Prostate gland (tissue), 2 donors: Measurements from ENCODE around the gene CEACAM18. TPM values are rescaled to one million over a fixed set of nuclear protein-coding genes. Genes with fewer than 3 reads are reported as not detected.

Experiments used
- DNase-seq: peaks from one replicate; pipeline ENCODE4 v3.0.0-alpha.2; 2019; ENCODE audit warnings: low spot score
- H3K27ac ChIP-seq, 2 donors: fragments of 200-600 bp; sonication (generic); 2 replicates each; pipeline ENCODE4 v1.5.1; 2017 to 2019
- H3K27me3 ChIP-seq: fragments of 200-600 bp; sonication (generic); replicated peaks from 2 replicates; pipeline ENCODE4 v1.5.1; 2019; ENCODE audit not compliant: insufficient read depth
- H3K36me3 ChIP-seq, 2 donors: fragments of 200-600 bp; sonication (generic); 1 replicate in 1 of 2; 2 replicates in 1 of 2; pipeline versions ENCODE4 v1.5.1 to v1.8.1; 2017 to 2019
- H3K4me1 ChIP-seq: fragments of 200-600 bp; sonication (generic); replicated peaks from 2 replicates; pipeline ENCODE4 v1.5.1; 2019
- H3K4me3 ChIP-seq, 2 donors: fragments of 200-600 bp; sonication (generic); 2 replicates each; pipeline ENCODE4 v1.5.1; 2017 to 2019
- H3K9me3 ChIP-seq: fragments of 200-600 bp; sonication (generic); 2 replicates; pipeline ENCODE4 v1.5.1; 2017
- CTCF ChIP-seq, 4 experiments: fragments of 200-600 bp in 2 of 4; fragments of 450-650 bp in 2 of 4; sonication (generic) in 2 of 4; IDR thresholded peaks; 1 replicate in 3 of 4; 2 replicates in 1 of 4; pipeline ENCODE4 v1.5.1; 2016 to 2019; ENCODE audit warnings: antibody characterized with exemption in 4 of 4, mild to moderate bottlenecking in 2 of 4, moderate library complexity in 2 of 4
- POLR2A ChIP-seq: fragments of 450-650 bp; IDR thresholded peaks from one replicate; pipeline ENCODE4 v1.6.1; 2016; ENCODE audit warnings: antibody characterized with exemption, mild to moderate bottlenecking
- POLR2AphosphoS5 ChIP-seq: sonication (generic); formaldehyde crosslinking; IDR thresholded peaks from one replicate; pipeline ENCODE4 v1.6.1; 2017; ENCODE audit warnings: antibody characterized with exemption
- WGBS: methylation state at CpG from one replicate; pipeline ENCODE4 v1.1.5; 2018; 5-methylcytosine and 5-hydroxymethylcytosine counted together
- intact Hi-C: fragments of 100-400 bp; cut with DNase I; formaldehyde crosslinking; loops from one replicate; pipeline ENCODE4 v1.14.2; 2022
- total RNA-seq, 2 donors: library from RNA; depleted of rRNA; stranded (reverse); fragments of >200 nt; gene quantifications; one replicate each; pipeline ENCODE4 v1.1.0, GENCODE V29; 2016

CEACAM18 gene
- total RNA-seq, 2 donors from 2014 or later = not detected

DNA sequence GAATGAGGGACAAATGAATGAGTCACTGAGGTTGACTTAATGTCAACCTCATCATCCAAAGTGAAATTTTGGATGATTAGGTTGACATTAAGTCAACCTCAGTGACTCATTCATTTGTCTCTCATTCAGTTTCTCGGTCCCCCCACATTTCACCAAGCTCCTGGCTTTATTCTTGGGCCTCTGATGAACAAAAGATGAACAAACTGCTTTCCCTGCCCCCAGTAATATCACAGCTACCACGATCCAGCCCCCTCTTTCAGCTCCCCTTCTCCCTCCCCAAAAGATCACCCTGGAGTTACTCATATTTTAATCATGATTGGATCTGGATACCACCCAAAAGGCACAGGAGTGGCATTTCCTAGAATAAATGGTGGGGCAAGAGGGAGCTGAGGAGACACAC is 10.8 kb downstream of the CEACAM18 start:
- H3K36me3 ChIP-seq = no peaks in the 10 kb centered on the region
- H3K9me3 ChIP-seq = no peaks in the 10 kb centered on the region
- no peak for TF ChIP-seq POLR2A
- TF ChIP-seq POLR2AphosphoS5 = no peak
- TF ChIP-seq CTCF (IDR thresholded peaks at IDR 0.05) = no peak
- no peak overlapping the region for H3K27ac ChIP-seq
- no peaks in the 10 kb centered on the region for H3K4me1 ChIP-seq
- WGBS = 63% methylated on average over 2 of the region's 2 CpGs
- no peak overlapping the region for H3K4me3 ChIP-seq
- intact Hi-C loops = no loop called here
- DNase-seq = no peak
- H3K27me3 ChIP-seq = no peaks in the 10 kb centered on the region

DNA sequence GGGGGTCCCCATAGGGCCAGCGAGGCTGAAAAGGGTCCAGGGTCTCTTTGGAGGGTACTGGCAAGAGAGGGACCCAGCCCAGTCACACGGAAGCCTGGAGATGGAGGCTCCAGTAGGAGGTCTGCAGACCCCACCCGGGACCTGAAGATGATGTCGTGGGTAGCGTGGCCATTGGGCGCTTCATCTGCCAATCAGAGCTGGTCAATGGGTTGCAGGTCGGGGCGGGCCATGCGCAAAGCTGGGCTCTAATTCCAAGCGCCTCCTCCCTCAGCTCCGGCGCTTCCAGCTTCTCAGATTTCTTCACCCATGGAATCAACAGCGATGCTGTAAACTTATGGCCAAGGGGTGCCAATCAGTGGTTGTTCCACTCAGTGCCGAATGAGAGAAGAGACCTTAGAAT is 12.3 kb downstream of the CEACAM18 start:
- intact Hi-C loops = no loop called here
- Histone ChIP-seq H3K9me3 (no peaks in the 10 kb centered on the region), H3K27ac (no peak overlapping the region), H3K4me3 (no peak overlapping the region), H3K27me3 (no peaks in the 10 kb centered on the region), H3K36me3 (no peaks in the 10 kb centered on the region), H3K4me1 (no peaks in the 10 kb centered on the region)
- WGBS = 44% methylated on average over 14 of the region's 14 CpGs
- DNase-seq = no peak
- TF ChIP-seq CTCF (IDR thresholded peaks at IDR 0.05) = no peak
- no peak for TF ChIP-seq POLR2A
- no peak for TF ChIP-seq POLR2AphosphoS5

DNA sequence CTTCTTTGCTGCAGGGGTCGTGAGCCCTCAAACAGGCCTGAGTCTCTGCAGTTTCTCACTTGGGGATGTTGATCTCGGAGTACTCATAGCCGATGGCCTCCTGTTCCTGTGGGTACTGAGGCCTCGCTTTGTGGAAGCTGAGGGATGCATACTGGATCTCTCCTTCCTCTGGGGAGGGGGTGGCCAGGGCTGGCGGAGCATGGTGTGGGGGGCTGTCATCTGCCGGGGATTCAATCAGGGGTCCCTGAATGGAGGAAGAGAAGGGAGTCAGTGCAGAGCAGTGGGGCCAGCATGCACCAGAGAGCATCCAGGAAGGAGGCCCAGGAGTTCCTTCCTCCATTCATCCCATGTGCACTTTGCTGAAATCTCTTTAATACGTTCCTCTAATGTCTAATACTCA is 13.2 kb downstream of the CEACAM18 start:
- no peak for TF ChIP-seq POLR2AphosphoS5
- TF ChIP-seq CTCF (IDR thresholded peaks at IDR 0.05) = no peak
- no peak for TF ChIP-seq POLR2A
- no peak for DNase-seq
- no peaks in the 10 kb centered on the region for H3K9me3 ChIP-seq
- H3K4me1 ChIP-seq = no peaks in the 10 kb centered on the region
- intact Hi-C loops = no loop called here
- H3K27ac ChIP-seq = no peak overlapping the region
- no peak overlapping the region for H3K4me3 ChIP-seq
- no peaks in the 10 kb centered on the region for H3K36me3 ChIP-seq
- 85% methylated on average over 7 of the region's 7 CpGs for WGBS
- H3K27me3 ChIP-seq = no peaks in the 10 kb centered on the region

- 44% methylated on average over 2 of the region's 2 CpGs for WGBS
- intact Hi-C loops = no loop called here
Observed at GRCh38 chr19:51493776-51494175, 15.4 kb downstream of the CEACAM18 start.

More at GRCh38 chr19:51493776-51494175, 15.4 kb downstream of the CEACAM18 start:
- no peak for DNase-seq
- Histone ChIP-seq H3K4me1 (no peaks in the 10 kb centered on the region), H3K9me3 (no peaks in the 10 kb centered on the region), H3K36me3 (no peaks in the 10 kb centered on the region), H3K27ac (no peak overlapping the region), H3K27me3 (no peaks in the 10 kb centered on the region), H3K4me3 (no peak overlapping the region)
- TF ChIP-seq CTCF (IDR thresholded peaks at IDR 0.05) = no peak
- TF ChIP-seq POLR2AphosphoS5 = no peak
- TF ChIP-seq POLR2A = no peak
